Esophagus squamous epithelium (tissue), 4 donors: ENCODE data around the gene TSPYL2.

Experiments
- POLR2A ChIP-seq, 4 donors: fragments of 450-650 bp; IDR thresholded peaks; one replicate each; pipeline ENCODE4 v1.6.1; 2017; ENCODE audit warnings: antibody characterized with exemption in 4 of 4, mild to moderate bottlenecking in 4 of 4, moderate library complexity in 3 of 4
- TF ChIP-seq, protein P1 (sequence below), 6 experiments: fragments of 450-650 bp in 4 of 6; fragments of 200-600 bp in 2 of 6; sonication (generic) in 2 of 6; IDR thresholded peaks; one replicate each; pipeline ENCODE4 v1.5.1; 2016 to 2019; ENCODE audit warnings: antibody characterized with exemption in 6 of 6, mild to moderate bottlenecking in 4 of 6, moderate library complexity in 4 of 6

DNA sequence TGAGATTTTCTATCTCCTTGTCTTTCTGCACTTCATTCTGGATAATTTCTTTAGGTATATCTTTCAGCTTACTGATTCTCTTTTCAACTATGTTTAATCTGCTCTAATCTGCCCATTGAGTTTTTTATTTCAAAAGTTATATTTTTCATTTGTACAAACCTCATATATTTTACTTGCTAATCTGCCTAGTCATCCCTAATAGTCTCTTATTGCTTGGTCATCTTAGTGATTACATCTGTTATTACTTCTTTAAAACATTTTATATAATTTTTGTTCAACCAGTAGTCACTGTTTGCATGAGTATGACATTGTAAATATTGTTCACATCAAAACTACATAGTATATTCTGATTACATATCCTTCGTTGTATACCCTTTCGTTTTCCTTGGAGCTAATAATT lies 44.2 kb downstream of the TSPYL2 start:
- TF ChIP-seq, protein P1, sequence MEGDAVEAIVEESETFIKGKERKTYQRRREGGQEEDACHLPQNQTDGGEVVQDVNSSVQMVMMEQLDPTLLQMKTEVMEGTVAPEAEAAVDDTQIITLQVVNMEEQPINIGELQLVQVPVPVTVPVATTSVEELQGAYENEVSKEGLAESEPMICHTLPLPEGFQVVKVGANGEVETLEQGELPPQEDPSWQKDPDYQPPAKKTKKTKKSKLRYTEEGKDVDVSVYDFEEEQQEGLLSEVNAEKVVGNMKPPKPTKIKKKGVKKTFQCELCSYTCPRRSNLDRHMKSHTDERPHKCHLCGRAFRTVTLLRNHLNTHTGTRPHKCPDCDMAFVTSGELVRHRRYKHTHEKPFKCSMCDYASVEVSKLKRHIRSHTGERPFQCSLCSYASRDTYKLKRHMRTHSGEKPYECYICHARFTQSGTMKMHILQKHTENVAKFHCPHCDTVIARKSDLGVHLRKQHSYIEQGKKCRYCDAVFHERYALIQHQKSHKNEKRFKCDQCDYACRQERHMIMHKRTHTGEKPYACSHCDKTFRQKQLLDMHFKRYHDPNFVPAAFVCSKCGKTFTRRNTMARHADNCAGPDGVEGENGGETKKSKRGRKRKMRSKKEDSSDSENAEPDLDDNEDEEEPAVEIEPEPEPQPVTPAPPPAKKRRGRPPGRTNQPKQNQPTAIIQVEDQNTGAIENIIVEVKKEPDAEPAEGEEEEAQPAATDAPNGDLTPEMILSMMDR (IDR thresholded peaks at IDR 0.05), result no peak
- TF ChIP-seq POLR2A (IDR thresholded peaks at IDR 0.05), result no peak
